Spleen (tissue), 11 donors: ENCODE measurements around the gene PFKL. TPM values are rescaled to one million over a fixed set of nuclear protein-coding genes. Genes with fewer than 3 reads are reported as not detected.

Experiments used
- DNase-seq: peaks from one replicate; pipeline ENCODE4 v3.0.0-alpha.2; 2020
- H3K27ac ChIP-seq, 8 donors: fragments of 200-600 bp; sonication (generic) in 7 of 8; 1 replicate in 4 of 8; 2 replicates in 4 of 8; pipeline versions ENCODE4 v1.5.0 to v1.8.0; 2016 to 2021; ENCODE audit warnings: inconsistent platforms in 4 of 8, mild to moderate bottlenecking in 4 of 8, moderate library complexity in 1 of 8
- H3K27me3 ChIP-seq, 7 donors: fragments of 200-600 bp; sonication (generic) in 6 of 7; replicated peaks in 1 of 7; 1 replicate in 4 of 7; 2 replicates in 3 of 7; pipeline versions ENCODE4 v1.5.0 to v1.8.0; 2016 to 2021; ENCODE audit warnings: inconsistent platforms in 3 of 7, mild to moderate bottlenecking in 1 of 7
- H3K36me3 ChIP-seq, 6 donors: fragments of 200-600 bp; sonication (generic) in 5 of 6; 1 replicate in 4 of 6; 2 replicates in 2 of 6; pipeline versions ENCODE4 v1.5.0 to v1.8.0; 2016 to 2021; ENCODE audit warnings: inconsistent platforms in 2 of 6
- H3K4me1 ChIP-seq, 6 donors: fragments of 200-600 bp; sonication (generic) in 5 of 6; 1 replicate in 3 of 6; 2 replicates in 3 of 6; pipeline versions ENCODE4 v1.5.0 to v1.8.0; 2016 to 2021; ENCODE audit warnings: inconsistent platforms in 3 of 6
- H3K4me3 ChIP-seq, 8 donors: fragments of 200-600 bp; sonication (generic) in 7 of 8; 1 replicate in 4 of 8; 2 replicates in 4 of 8; pipeline versions ENCODE4 v1.5.0 to v1.8.0; 2016 to 2021; ENCODE audit warnings: inconsistent platforms in 4 of 8, mild to moderate bottlenecking in 4 of 8, moderate library complexity in 2 of 8
- H3K9me3 ChIP-seq, 8 donors: fragments of 200-600 bp; sonication (generic) in 7 of 8; 1 replicate in 4 of 8; 2 replicates in 4 of 8; pipeline versions ENCODE4 v1.5.0 to v1.8.0; 2016 to 2021; ENCODE audit warnings: inconsistent platforms in 4 of 8
- CTCF ChIP-seq, 11 experiments: fragments of 200-600 bp in 7 of 11; fragments of 450-650 bp in 4 of 11; sonication (generic) in 4 of 11; IDR thresholded peaks in 8 of 11; conservative IDR thresholded peaks in 3 of 11; 1 replicate in 7 of 11; 2 replicates in 4 of 11; pipeline versions ENCODE4 v1.4.0 to v1.8.0; 2016 to 2021; ENCODE audit warnings: antibody characterized with exemption in 11 of 11, inconsistent platforms in 4 of 11, mild to moderate bottlenecking in 1 of 11
- POLR2A ChIP-seq, 3 donors: fragments of 450-650 bp; IDR thresholded peaks; one replicate each; pipeline ENCODE4 v1.5.1; 2017; ENCODE audit warnings: antibody characterized with exemption in 3 of 3, mild to moderate bottlenecking in 1 of 3
- POLR2AphosphoS5 ChIP-seq, 3 donors: sonication (generic); formaldehyde crosslinking; IDR thresholded peaks; one replicate each; pipeline ENCODE4 v1.5.1; 2017; ENCODE audit warnings: antibody characterized with exemption in 3 of 3
- WGBS, 5 donors: extraction: QIAGEN DNeasy Blood & Tissue Kit in 3 of 5; methylation state at CpG; one replicate each; pipeline versions ENCODE4 v1.1.5 to v1.1.7; 2013 to 2018; 5-methylcytosine and 5-hydroxymethylcytosine counted together
- intact Hi-C: fragments of 100-400 bp; cut with DNase I; formaldehyde crosslinking; loops from one replicate; pipeline ENCODE4 v1.15.0; 2023; ENCODE audit warnings: low total_unique reads
- polyA plus RNA-seq, 3 donors: library from polyadenylated mRNA; stranded (reverse); fragments of 200-250 nt; gene quantifications; one replicate each; pipeline ENCODE4 v1.2.1, GENCODE V29; 2013
- total RNA-seq, 7 donors: library from RNA; depleted of rRNA in 3 of 7; stranded (reverse); fragments of >200 nt in 3 of 7; fragmentation: NEBNext Ultra II Directional in 4 of 7; extraction: Animal tissue kit (Norgen Biotek cat#: 25700) in 4 of 7; gene quantifications; one replicate each; pipeline versions ENCODE4 v1.1.0 to v1.2.1, GENCODE V29; 2016 to 2021
- donor health status: healthy with polysubstance abuse.
- donor health status: DM: no; HTN: no; CAD: no; lungs with moderate emphysema.
- donor health status: DM: no; HTN: no; CAD: no.
- donor health status: Bipolar disorder and iron deficiency.
- donor health status: healthy.
- donor health status: DM: no; HTN: no; CAD: no.
- donor health status: DM: yes; HTN: yes; CAD: no.

Gene PFKL
- total and polyA plus RNA-seq, 10 donors, result 65.9 to 145 (median 112) TPM

GRCh38 chr21:44325386-44326271, 25.8 kb downstream of the PFKL start:
- WGBS, 5 donors, result 92 to 94% (median 93%) methylated on average over 25 to 44 of the region's 44 CpGs
- Histone ChIP-seq H3K36me3 (peaks cover 0 to 92% (median 69%) of the 10 kb centered on the region in 6 donors), H3K9me3 (no peaks in the 10 kb centered on the region), H3K27ac (no peak overlapping the region), H3K4me1 (peaks cover 0 to 11% (median 0%) of the 10 kb centered on the region in 6 donors), H3K4me3 (no peak overlapping the region), H3K27me3 (no peaks in the 10 kb centered on the region)
- TF ChIP-seq POLR2A (IDR thresholded peaks at IDR 0.05), result no peak
- peak in 2 of 3 donors; percentile 19 to 27 for TF ChIP-seq POLR2AphosphoS5 (IDR thresholded peaks at IDR 0.05)
- TF ChIP-seq CTCF (IDR thresholded peaks at IDR 0.05 in 8 of 11, conservative IDR thresholded peaks at IDR 0.05 in 3 of 11), result no peak
- intact Hi-C loops, result no loop called here
- no peak for DNase-seq

- Histone ChIP-seq H3K4me3 (no peak overlapping the region), H3K4me1 (peaks cover 0 to 11% (median 0%) of the 10 kb centered on the region in 6 donors), H3K27me3 (no peaks in the 10 kb centered on the region), H3K27ac (no peak overlapping the region), H3K36me3 (peaks cover 0 to 92% (median 67%) of the 10 kb centered on the region in 6 donors), H3K9me3 (no peaks in the 10 kb centered on the region)
- intact Hi-C loops, result no loop called here
- 80 to 98% (median 94%) methylated on average over 2 to 13 of the region's 13 CpGs for WGBS, 5 donors
- DNase-seq, result no peak
- TF ChIP-seq POLR2AphosphoS5 (IDR thresholded peaks at IDR 0.05), result peak in 2 of 3 donors; percentile 8 to 25
- no peak for TF ChIP-seq CTCF (IDR thresholded peaks at IDR 0.05 in 8 of 11, conservative IDR thresholded peaks at IDR 0.05 in 3 of 11)
- no peak for TF ChIP-seq POLR2A (IDR thresholded peaks at IDR 0.05)
Measured at GRCh38 chr21:44326272-44326647, 26.4 kb downstream of the PFKL start.

DNA sequence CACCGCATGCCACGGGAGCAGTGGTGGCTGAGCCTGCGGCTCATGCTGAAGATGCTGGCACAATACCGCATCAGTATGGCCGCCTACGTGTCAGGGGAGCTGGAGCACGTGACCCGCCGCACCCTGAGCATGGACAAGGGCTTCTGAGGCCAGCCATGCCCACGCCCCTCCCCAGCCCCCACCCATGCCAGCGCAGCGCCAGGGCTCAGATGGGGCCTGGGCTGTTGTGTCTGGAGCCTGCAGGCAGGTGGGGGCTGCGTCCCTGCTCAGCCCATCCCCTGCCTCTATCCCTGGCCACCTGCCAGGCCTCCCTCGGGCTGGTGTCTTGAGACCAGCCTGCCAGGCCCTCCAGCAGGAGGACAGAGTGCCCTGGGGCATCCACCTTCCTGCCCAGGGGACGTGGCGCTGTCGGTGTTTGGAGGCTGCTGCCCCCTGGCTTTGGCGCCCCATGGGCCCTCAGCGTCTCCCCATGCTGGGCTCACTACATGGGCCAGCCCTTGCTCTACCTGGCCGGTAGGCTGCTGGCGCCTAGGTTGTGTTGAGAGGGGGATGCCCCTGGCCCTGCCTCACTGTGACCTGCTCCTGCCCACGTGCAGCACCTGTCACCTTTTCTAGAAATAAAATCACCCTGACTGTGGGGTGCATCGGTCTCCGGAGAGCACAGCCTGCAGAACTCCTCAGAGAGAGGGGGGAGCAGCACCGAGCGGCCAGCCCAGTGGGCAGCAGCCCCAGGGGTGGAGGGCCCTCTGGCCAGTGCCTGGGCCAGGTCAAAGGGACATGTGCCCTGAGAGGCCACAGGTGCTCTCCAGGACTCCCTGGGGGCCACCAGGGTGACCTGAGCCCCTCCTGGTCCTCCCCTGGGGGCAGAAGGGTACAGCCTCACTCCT, 27.1 kb downstream of the PFKL start:
- H3K4me1 ChIP-seq, result peaks cover 0 to 11% (median 0%) of the 10 kb centered on the region in 6 donors
- no peaks in the 10 kb centered on the region for H3K27me3 ChIP-seq
- 88 to 97% (median 89%) methylated on average over 6 to 26 of the region's 26 CpGs for WGBS, 5 donors
- no peak overlapping the region for H3K27ac ChIP-seq
- intact Hi-C loops, result no loop called here
- H3K9me3 ChIP-seq, result no peaks in the 10 kb centered on the region
- H3K36me3 ChIP-seq, result peaks cover 0 to 92% (median 65%) of the 10 kb centered on the region in 6 donors
- DNase-seq, result no peak
- TF ChIP-seq CTCF (IDR thresholded peaks at IDR 0.05 in 8 of 11, conservative IDR thresholded peaks at IDR 0.05 in 3 of 11) (no peak), POLR2AphosphoS5 (IDR thresholded peaks at IDR 0.05) (peak in 2 of 3 donors; percentile 4 to 15)
- H3K4me3 ChIP-seq, result no peak overlapping the region
